Measurements from ENCODE around the gene MS4A5. TPM values are rescaled to one million over a fixed set of nuclear protein-coding genes. Genes with fewer than 3 reads are reported as not detected.
A peak's percentile ranks its signal among the peaks of the same experiment; 100 is the strongest.
"Not testable (repeated sequence)": the region's sequence is repeated elsewhere in the genome, so short reads cannot be mapped to it uniquely, and the experiment has no call there.

Gene MS4A5
- total RNA-seq, 2 experiments from 2014 or later, result not detected

- intact Hi-C loops (cut with micrococcal nuclease), result no loop called here
- Mint-ChIP-seq H3K9me3 (peaks cover 3% of the 10 kb centered on the region), H3K27ac (no peak overlapping the region), H3K27me3 (ENCODE audit: low read depth) (no peaks in the 10 kb centered on the region), H3K4me1 (ENCODE audit: low read depth) (peaks cover 14% of the 10 kb centered on the region), H3K4me3 (no peak overlapping the region), H3K36me3 (ENCODE audit: low read depth) (no peaks in the 10 kb centered on the region)
- no peak for DNase-seq
- CTCF ChIA-PET, result no interaction called here
Observed at GRCh38 chr11:60447070-60447469, 17.7 kb downstream of the MS4A5 start.

DNA sequence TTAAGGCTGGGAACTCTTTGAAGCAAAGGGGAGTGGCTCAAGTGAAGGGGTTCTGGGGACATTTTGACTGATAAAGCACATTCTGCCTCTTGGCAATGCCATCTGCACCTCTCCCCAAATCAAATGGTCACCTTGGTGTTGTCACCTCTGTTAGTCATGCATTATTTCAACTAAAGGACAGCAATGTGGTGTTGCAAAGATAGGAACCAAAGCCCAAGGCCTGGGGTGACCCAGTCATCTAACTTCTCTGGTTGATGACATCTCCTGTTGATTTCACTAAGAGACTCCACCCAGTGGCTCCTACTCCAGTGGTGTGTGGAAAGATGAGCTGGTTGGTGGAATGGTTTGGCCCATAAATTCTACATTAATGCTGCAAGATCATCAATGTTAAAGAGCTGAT, 18.5 kb downstream of the MS4A5 start:
- Mint-ChIP-seq H3K27me3 (ENCODE audit: low read depth) (no peaks in the 10 kb centered on the region), H3K9me3 (peaks cover 3% of the 10 kb centered on the region), H3K36me3 (ENCODE audit: low read depth) (no peaks in the 10 kb centered on the region), H3K4me1 (ENCODE audit: low read depth) (peaks cover 14% of the 10 kb centered on the region), H3K27ac (no peak overlapping the region), H3K4me3 (no peak overlapping the region)
- no peak for DNase-seq
- CTCF ChIA-PET, result no interaction called here
- intact Hi-C loops (cut with micrococcal nuclease), result no loop called here

GRCh38 chr11:60451185-60451584, 21.8 kb downstream of the MS4A5 start:
- CTCF ChIA-PET; H3K9me3 Mint-ChIP-seq; H3K36me3 Mint-ChIP-seq (ENCODE audit: low read depth); DNase-seq; H3K4me3 Mint-ChIP-seq; H3K27me3 Mint-ChIP-seq (ENCODE audit: low read depth); H3K27ac Mint-ChIP-seq; H3K4me1 Mint-ChIP-seq (ENCODE audit: low read depth); intact Hi-C loops (cut with micrococcal nuclease): not testable (repeated sequence)

DNA sequence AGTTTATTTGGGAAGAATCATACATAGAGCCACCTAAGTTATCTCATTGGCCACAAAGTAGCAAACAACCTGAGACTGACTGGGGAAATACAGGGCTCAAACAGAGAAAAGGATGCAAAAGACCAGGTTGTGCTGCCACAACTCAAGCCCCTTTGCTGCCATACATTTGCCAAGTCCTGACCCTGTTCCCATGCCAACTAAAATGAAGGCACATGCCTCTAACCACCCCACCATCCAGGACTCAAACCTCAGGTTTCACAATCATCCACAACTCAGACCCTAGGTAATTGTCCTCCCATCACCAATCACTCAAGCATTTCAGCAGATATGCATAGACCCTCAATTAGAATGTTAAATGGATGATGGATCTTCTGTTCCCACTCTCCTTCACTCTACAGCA, 24.8 kb downstream of the MS4A5 start:
- H3K27me3 Mint-ChIP-seq (ENCODE audit: low read depth), result peaks cover 2% of the 10 kb centered on the region
- intact Hi-C loops (cut with micrococcal nuclease), result no loop called here
- CTCF ChIA-PET, result no interaction called here
- DNase-seq, result no peak
- H3K36me3 Mint-ChIP-seq (ENCODE audit: low read depth), result no peaks in the 10 kb centered on the region
- H3K4me3 Mint-ChIP-seq, result no peak overlapping the region
- H3K27ac Mint-ChIP-seq, result no peak overlapping the region
- peaks cover 3% of the 10 kb centered on the region for H3K9me3 Mint-ChIP-seq
- H3K4me1 Mint-ChIP-seq (ENCODE audit: low read depth), result no peaks in the 10 kb centered on the region

DNA sequence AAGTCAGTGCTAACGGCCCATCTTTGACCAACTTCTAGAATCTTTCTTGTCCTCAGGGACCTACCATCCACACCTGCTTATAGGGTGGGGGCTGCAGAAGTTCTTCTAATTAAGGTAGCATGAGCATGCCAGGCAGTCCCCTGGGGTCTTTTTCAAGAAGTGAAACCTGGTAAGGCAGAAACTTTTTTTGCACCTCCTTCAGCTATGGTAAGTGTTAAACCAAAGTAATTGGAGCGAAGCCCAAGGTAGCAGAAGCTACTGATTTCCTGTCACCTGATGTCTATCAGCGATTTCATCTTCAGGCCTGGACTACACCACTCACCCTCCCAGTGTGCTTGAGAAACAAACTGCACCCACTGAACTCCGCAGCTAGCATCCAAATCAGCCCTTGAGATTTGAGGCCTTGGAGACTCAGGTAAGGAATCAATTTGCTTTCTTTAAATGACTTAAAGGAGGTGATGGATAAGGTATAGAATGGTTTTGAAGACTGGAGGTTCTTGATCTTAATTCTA, 26.2 kb downstream of the MS4A5 start, which contains the start of gene MS4A1:
MS4A1 (plus strand) TSS at position 317 of the 512 bp plus-strand sequence. CDS start 6,528 bp downstream, outside the sequence.
- Mint-ChIP-seq H3K27me3 (ENCODE audit: low read depth) (peaks cover 2% of the 10 kb centered on the region), H3K36me3 (ENCODE audit: low read depth) (no peaks in the 10 kb centered on the region), H3K4me3 (no peak within 1 kb of the TSS), H3K4me1 (ENCODE audit: low read depth) (no peaks in the 10 kb centered on the region), H3K27ac (no peak within 1 kb of the TSS), H3K9me3 (peaks cover under 1% of the 10 kb centered on the region)
- intact Hi-C loops (cut with micrococcal nuclease), result no loop called here
- no peak for DNase-seq
- CTCF ChIA-PET, result no interaction called here

GRCh38 chr11:60457576-60457975, 28.2 kb downstream of the MS4A5 start:
- peaks cover 2% of the 10 kb centered on the region for H3K27me3 Mint-ChIP-seq (ENCODE audit: low read depth)
- no peaks in the 10 kb centered on the region for H3K36me3 Mint-ChIP-seq (ENCODE audit: low read depth)
- no peak overlapping the region for H3K4me3 Mint-ChIP-seq
- no peak for DNase-seq
- no peaks in the 10 kb centered on the region for H3K9me3 Mint-ChIP-seq
- intact Hi-C loops (cut with micrococcal nuclease), result no loop called here
- no peak overlapping the region for H3K27ac Mint-ChIP-seq
- CTCF ChIA-PET, result no interaction called here
- H3K4me1 Mint-ChIP-seq (ENCODE audit: low read depth), result no peaks in the 10 kb centered on the region

GRCh38 chr11:60459345-60459744, 30.0 kb downstream of the MS4A5 start:
- intact Hi-C loops (cut with micrococcal nuclease), result no loop called here
- CTCF ChIA-PET, result interaction anchor here (2.3 kb wide), 1 partner anchor 96 kb away, joined by 6 read pairs; no protein-coding TSS in a partner anchor
- H3K9me3 Mint-ChIP-seq, result no peaks in the 10 kb centered on the region
- H3K27me3 Mint-ChIP-seq (ENCODE audit: low read depth), result peaks cover 2% of the 10 kb centered on the region
- DNase-seq, result no peak
- H3K27ac Mint-ChIP-seq, result no peak overlapping the region
- no peak overlapping the region for H3K4me3 Mint-ChIP-seq
- H3K36me3 Mint-ChIP-seq (ENCODE audit: low read depth), result no peaks in the 10 kb centered on the region
- H3K4me1 Mint-ChIP-seq (ENCODE audit: low read depth), result no peaks in the 10 kb centered on the region

GRCh38 chr11:60468829-60469228, 39.5 kb downstream of the MS4A5 start:
- no peak overlapping the region for H3K4me3 Mint-ChIP-seq
- no peak for DNase-seq
- H3K27me3 Mint-ChIP-seq (ENCODE audit: low read depth), result peaks cover 7% of the 10 kb centered on the region
- no peak overlapping the region for H3K27ac Mint-ChIP-seq
- no peaks in the 10 kb centered on the region for H3K4me1 Mint-ChIP-seq (ENCODE audit: low read depth)
- H3K9me3 Mint-ChIP-seq, result no peaks in the 10 kb centered on the region
- no peaks in the 10 kb centered on the region for H3K36me3 Mint-ChIP-seq (ENCODE audit: low read depth)
- CTCF ChIA-PET, result no interaction called here
- intact Hi-C loops (cut with micrococcal nuclease), result no loop called here

- H3K27me3 Mint-ChIP-seq (ENCODE audit: low read depth), result peaks cover 7% of the 10 kb centered on the region
- DNase-seq, result no peak
- no peak overlapping the region for H3K27ac Mint-ChIP-seq
- H3K4me3 Mint-ChIP-seq, result no peak overlapping the region
- H3K9me3 Mint-ChIP-seq, result no peaks in the 10 kb centered on the region
- H3K36me3 Mint-ChIP-seq (ENCODE audit: low read depth), result no peaks in the 10 kb centered on the region
- intact Hi-C loops (cut with micrococcal nuclease), result no loop called here
- no peaks in the 10 kb centered on the region for H3K4me1 Mint-ChIP-seq (ENCODE audit: low read depth)
- CTCF ChIA-PET, result no interaction called here
Observed at GRCh38 chr11:60469723-60470122, 40.4 kb downstream of the MS4A5 start.

- CTCF ChIA-PET, result no interaction called here
Observed at GRCh38 chr11:60477035-60477445, 47.7 kb downstream of the MS4A5 start.

DNA sequence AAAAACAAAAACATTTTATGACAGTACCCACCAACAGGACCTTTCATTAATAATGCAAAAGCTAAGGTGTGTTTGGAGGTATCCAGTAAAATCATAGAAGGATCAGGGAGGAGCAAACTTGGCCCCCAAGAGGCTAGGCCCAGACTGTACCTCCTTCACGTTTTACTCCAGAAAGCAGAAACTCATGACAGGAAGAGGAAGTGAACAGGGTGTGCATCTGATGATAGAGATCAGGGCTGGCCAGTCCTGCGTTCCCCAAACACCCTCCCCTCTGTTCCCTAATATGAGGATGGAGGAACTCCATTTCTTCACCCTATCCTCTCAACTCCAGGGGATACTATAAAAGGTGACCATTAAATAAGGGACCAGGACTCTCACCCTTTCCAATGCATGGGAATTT, 53.0 kb downstream of the MS4A5 start:
- H3K27me3 Mint-ChIP-seq (ENCODE audit: low read depth), result no peaks in the 10 kb centered on the region
- H3K4me1 Mint-ChIP-seq (ENCODE audit: low read depth), result peaks cover 4% of the 10 kb centered on the region
- H3K4me3 Mint-ChIP-seq, result no peak overlapping the region
- H3K27ac Mint-ChIP-seq, result no peak overlapping the region
- no peak for DNase-seq
- no peaks in the 10 kb centered on the region for H3K9me3 Mint-ChIP-seq
- no peaks in the 10 kb centered on the region for H3K36me3 Mint-ChIP-seq (ENCODE audit: low read depth)
- CTCF ChIA-PET, result interaction anchor here (0.5 kb wide), 1 partner anchor 212 kb away, joined by 3 read pairs; no protein-coding TSS in a partner anchor
- intact Hi-C loops (cut with micrococcal nuclease), result no loop called here

More at GRCh38 chr11:60477035-60477445, 47.7 kb downstream of the MS4A5 start:
- Mint-ChIP-seq H3K36me3 (ENCODE audit: low read depth) (no peaks in the 10 kb centered on the region), H3K9me3 (no peaks in the 10 kb centered on the region), H3K4me1 (ENCODE audit: low read depth) (peaks cover 2% of the 10 kb centered on the region), H3K27ac (no peak overlapping the region), H3K4me3 (no peak overlapping the region), H3K27me3 (ENCODE audit: low read depth) (no peaks in the 10 kb centered on the region)
- DNase-seq, result peak; percentile 7
- intact Hi-C loops (cut with micrococcal nuclease), result no loop called here

- Mint-ChIP-seq H3K4me1 (ENCODE audit: low read depth) (peaks cover 4% of the 10 kb centered on the region), H3K27me3 (ENCODE audit: low read depth) (no peaks in the 10 kb centered on the region), H3K27ac (no peak overlapping the region), H3K9me3 (no peaks in the 10 kb centered on the region), H3K4me3 (no peak overlapping the region), H3K36me3 (ENCODE audit: low read depth) (no peaks in the 10 kb centered on the region)
- CTCF ChIA-PET, result no interaction called here
- intact Hi-C loops (cut with micrococcal nuclease), result loop anchor here (1.0 to 2.0 kb wide), 3 partner anchors 123 to 221 kb away; no protein-coding TSS in a partner anchor
- DNase-seq, result peak; percentile 38
Observed at GRCh38 chr11:60485987-60486386, 56.6 kb downstream of the MS4A5 start.

DNA sequence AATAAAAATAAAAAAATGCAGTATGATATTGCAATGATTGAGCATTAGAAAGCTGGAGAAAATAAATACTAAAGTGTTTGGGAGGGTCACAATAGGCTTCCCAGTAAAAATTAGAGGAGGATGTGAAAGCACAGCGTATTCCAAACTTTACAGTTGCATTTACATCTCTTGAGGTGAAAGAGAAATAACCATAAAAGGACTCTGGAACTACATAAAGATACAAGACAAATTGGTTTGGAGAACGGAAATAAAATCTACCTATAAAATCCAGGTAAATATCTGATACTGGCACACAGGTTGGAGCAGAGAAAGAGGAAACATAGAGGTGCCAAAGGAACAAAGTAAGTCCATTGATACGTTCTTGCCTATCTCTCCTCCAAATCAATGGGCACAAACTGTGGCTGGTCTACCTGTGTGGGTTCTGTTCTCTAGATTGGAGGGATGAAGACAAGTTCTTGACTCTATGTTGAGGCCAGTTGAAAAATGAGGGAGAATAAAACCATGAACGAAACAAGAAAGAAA, 63.2 kb downstream of the MS4A5 start, which contains the start of gene MS4A12:
MS4A12 (plus strand) TSS at position 291 of the 522 bp plus-strand sequence. CDS start 4,541 bp downstream, outside the sequence.
- Mint-ChIP-seq H3K4me3 (no peak within 1 kb of the TSS), H3K36me3 (ENCODE audit: low read depth) (no peaks in the 10 kb centered on the region), H3K9me3 (no peaks in the 10 kb centered on the region), H3K27ac (no peak within 1 kb of the TSS), H3K27me3 (ENCODE audit: low read depth) (peaks cover 3% of the 10 kb centered on the region), H3K4me1 (ENCODE audit: low read depth) (no peaks in the 10 kb centered on the region)
- intact Hi-C loops (cut with micrococcal nuclease), result no loop called here
- DNase-seq, result no peak
- CTCF ChIA-PET, result no interaction called here

Data from activated naive CD4-positive, alpha-beta T cell treated with anti-CD3 and anti-CD28 coated beads for 36 hours (primary cell).